HCT116 (cell line): ENCODE data around the gene PINK1. TPM values are rescaled to one million over a fixed set of nuclear protein-coding genes. Genes with fewer than 3 reads are reported as not detected.

Source experiments
- ATAC-seq: fragments of 200-7000 bp; cut with Tn5 transposase; 2 replicates; pipeline ENCODE4 v1.9.1; 2020; ENCODE audit warnings: mild to moderate bottlenecking, moderate library complexity
- BruUV-seq: library from RNA; stranded (reverse); fragments of 400-500 nt; replicated peaks from 2 replicates; lab custom pipeline; 2021; lab: Mats Ljungman, UMichigan
- CTCF ChIA-PET: fragments of 300-600 bp; sonication (Branson Sonifier 250); formaldehyde crosslinking; loops from one replicate; lab custom pipeline; 2021; ENCODE audit warnings: antibody characterized with exemption; lab: Charles Lee
- POLR2A ChIA-PET: fragments of 300-600, 350-600 bp; sonication (Branson Sonifier 250); formaldehyde crosslinking; loops from one replicate; lab custom pipeline; 2021; ENCODE audit warnings: antibody characterized with exemption; lab: Charles Lee
- RAD21 ChIA-PET, 2 experiments: fragments of 300-600 bp; sonication (Branson Sonifier 250); formaldehyde crosslinking; loops; one replicate each; lab custom pipeline; 2023; ENCODE audit warnings: low total read pairs in 2 of 2; ENCODE audit not compliant: uncharacterized antibody in 2 of 2, unreplicated experiment in 2 of 2, low non-redundant PET in 1 of 2; lab: Charles Lee
- DNase-seq: peaks from one replicate; pipeline ENCODE4 v3.0.0-alpha.2; 2010; ENCODE audit warnings: low read depth, low spot score
- H2AFZ ChIP-seq: fragments of 200-600 bp; shearing (Covaris generic), sonication (generic); 2 replicates; pipeline ENCODE4 v1.6.1; 2017; ENCODE audit warnings: low read depth, mixed run types, mixed read lengths, antibody characterized with exemption, low read length; ENCODE audit not compliant: poor library complexity, severe bottlenecking
- H3K27ac ChIP-seq: 2 replicates; pipeline ENCODE4 v1.5.1; 2012; ENCODE audit warnings: low read depth, low read length
- H3K27me3 ChIP-seq: fragments of 200-600 bp; sonication (generic); 2 replicates; pipeline ENCODE4 v1.6.1; 2016; ENCODE audit warnings: mixed run types, low read length, mixed read lengths; ENCODE audit not compliant: insufficient read depth
- H3K36me3 ChIP-seq, 2 experiments: fragments of 200-500 bp in 1 of 2; fragments of 200-600 bp in 1 of 2; sonication (Bioruptor generic) in 1 of 2; sonication (generic) in 1 of 2; 2 replicates each; pipeline versions ENCODE4 v1.5.1 to v1.6.1; 2014 to 2016; ENCODE audit warnings: low read length in 2 of 2, inconsistent platforms in 1 of 2, mixed read lengths in 1 of 2, mixed run types in 1 of 2; ENCODE audit not compliant: insufficient read depth in 2 of 2, control insufficient read depth in 1 of 2
- H3K4me1 ChIP-seq, 2 experiments: fragments of 200-600 bp in 1 of 2; sonication (generic) in 1 of 2; 2 replicates each; pipeline versions ENCODE4 v1.5.1 to v1.6.1; 2012 to 2017; ENCODE audit warnings: low read length in 2 of 2, inconsistent platforms in 1 of 2, mild to moderate bottlenecking in 1 of 2, mixed read lengths in 1 of 2, mixed run types in 1 of 2, moderate library complexity in 1 of 2; ENCODE audit not compliant: insufficient read depth in 2 of 2, control insufficient read depth in 1 of 2
- H3K4me2 ChIP-seq: fragments of 200-600 bp; sonication (generic); 2 replicates; pipeline ENCODE4 v1.6.1; 2017; ENCODE audit warnings: mixed run types, low read length, mixed read lengths
- H3K4me3 ChIP-seq, 2 experiments: fragments of 200-600 bp in 1 of 2; sonication (generic) in 1 of 2; replicated peaks in 1 of 2; 2 replicates each; pipeline ENCODE4 v1.5.1; 2011 to 2016; ENCODE audit warnings: low read length in 2 of 2, control low read depth in 1 of 2, low read depth in 1 of 2, mild to moderate bottlenecking in 1 of 2, mixed read lengths in 1 of 2, mixed run types in 1 of 2
- H3K79me2 ChIP-seq: fragments of 200-600 bp; sonication (generic); 2 replicates; pipeline ENCODE4 v1.6.1; 2017; ENCODE audit warnings: mild to moderate bottlenecking, mixed run types, low read length, moderate library complexity, mixed read lengths; ENCODE audit not compliant: insufficient read depth
- H3K9ac ChIP-seq: fragments of 200-600 bp; sonication (generic); 2 replicates; pipeline ENCODE4 v1.6.1; 2016; ENCODE audit warnings: low read length, mixed read lengths
- H3K9me2 ChIP-seq: fragments of 200-600 bp; sonication (generic), shearing (Covaris generic); 2 replicates; pipeline ENCODE4 v1.6.1; 2017; ENCODE audit warnings: mixed run types, mild to moderate bottlenecking, moderate library complexity; ENCODE audit not compliant: insufficient read depth
- H3K9me3 ChIP-seq, 2 experiments: fragments of 200-500 bp in 1 of 2; fragments of 200-600 bp in 1 of 2; sonication (Bioruptor generic) in 1 of 2; sonication (generic) in 1 of 2; 2 replicates each; pipeline ENCODE4 v1.6.1; 2014 to 2017; ENCODE audit warnings: low read length in 2 of 2, mixed read lengths in 2 of 2, inconsistent platforms in 1 of 2, low read depth in 1 of 2, mild to moderate bottlenecking in 1 of 2, mixed run types in 1 of 2, moderate library complexity in 1 of 2; ENCODE audit not compliant: control insufficient read depth in 1 of 2, insufficient read depth in 1 of 2
- H4K20me1 ChIP-seq: fragments of 200-600 bp; sonication (generic), shearing (Covaris generic); 2 replicates; pipeline ENCODE4 v1.6.1; 2017; ENCODE audit warnings: mixed run types, mild to moderate bottlenecking, moderate library complexity; ENCODE audit not compliant: insufficient read depth
- CBX3 ChIP-seq: IDR thresholded peaks from 2 replicates; pipeline ENCODE4 v1.6.1; 2012; ENCODE audit warnings: low read depth
- EGR1 ChIP-seq: IDR thresholded peaks from 2 replicates; pipeline ENCODE4 v1.6.1; 2012; ENCODE audit warnings: low read depth
- ELF1 ChIP-seq: IDR thresholded peaks from 2 replicates; pipeline ENCODE4 v1.6.1; 2012; ENCODE audit warnings: low read depth, borderline replicate concordance
- EZH2phosphoT487 ChIP-seq: fragments of 200-600 bp; IDR thresholded peaks from 2 replicates; pipeline ENCODE4 v1.6.1; 2018; ENCODE audit warnings: antibody characterized with exemption, borderline replicate concordance
- FOSL1 ChIP-seq: IDR thresholded peaks from 2 replicates; pipeline ENCODE4 v1.6.1; 2012; ENCODE audit warnings: low read depth
- POLR2A ChIP-seq: IDR thresholded peaks from 2 replicates; pipeline ENCODE4 v1.7.0; 2011; ENCODE audit warnings: borderline replicate concordance; ENCODE audit not compliant: insufficient read depth, insufficient read length; ENCODE audit errors: extremely low read depth
- POLR2AphosphoS5 ChIP-seq: IDR thresholded peaks from 2 replicates; pipeline ENCODE4 v1.6.1; 2011; ENCODE audit warnings: mild to moderate bottlenecking, low read depth, low read length, moderate library complexity
- RAD21 ChIP-seq: IDR thresholded peaks from 2 replicates; pipeline ENCODE4 v1.6.1; 2012; ENCODE audit warnings: low read depth, mild to moderate bottlenecking
- SIN3A ChIP-seq: IDR thresholded peaks from 2 replicates; pipeline ENCODE4 v1.6.1; 2012; ENCODE audit warnings: low read depth
- SP1 ChIP-seq: IDR thresholded peaks from 2 replicates; pipeline ENCODE4 v1.6.1; 2012; ENCODE audit warnings: low read depth
- SRF ChIP-seq: IDR thresholded peaks from 2 replicates; pipeline ENCODE4 v1.6.1; 2012; ENCODE audit warnings: low read depth
- TCF7L2 ChIP-seq: IDR thresholded peaks from 2 replicates; pipeline ENCODE4 v1.7.0; 2011; ENCODE audit warnings: borderline replicate concordance, inconsistent platforms; ENCODE audit not compliant: insufficient read depth, insufficient read length; ENCODE audit errors: extremely low read depth
- YY1 ChIP-seq: IDR thresholded peaks from 2 replicates; pipeline ENCODE4 v1.6.1; 2011; ENCODE audit warnings: low read length, low read depth, moderate library complexity, mild to moderate bottlenecking; ENCODE audit not compliant: insufficient replicate concordance; ENCODE audit errors: extremely low read depth
- ZFX ChIP-seq: fragments of 450-650 bp; IDR thresholded peaks from 2 replicates; pipeline ENCODE4 v1.6.1; 2017
- intact Hi-C: fragments of 100-400 bp; cut with micrococcal nuclease; formaldehyde crosslinking; loops from 2 replicates; pipeline ENCODE4 v1.10.0; 2022
- total RNA-seq: library from RNA; stranded (reverse); gene quantifications from one replicate; pipeline ENCODE4 v1.2.1, GENCODE V29; 2021; ENCODE audit not compliant: unreplicated experiment
- TF ChIP-seq, protein P1 (sequence below), 3 experiments: fragments of 200-600 bp in 1 of 3; sonication (generic) in 1 of 3; IDR thresholded peaks in 2 of 3; conservative IDR thresholded peaks in 1 of 3; 2 replicates each; pipeline ENCODE4 v1.5.1; 2012 to 2017; ENCODE audit warnings: low read depth in 2 of 3, low read length in 2 of 3, antibody characterized with exemption in 1 of 3, borderline replicate concordance in 1 of 3, control low read depth in 1 of 3, mild to moderate bottlenecking in 1 of 3, mixed read lengths in 1 of 3, mixed run types in 1 of 3, moderate library complexity in 1 of 3; ENCODE audit not compliant: insufficient read depth in 1 of 3
- TF ChIP-seq, protein P2 (sequence below): IDR thresholded peaks from 2 replicates; pipeline ENCODE4 v1.6.1; 2012

Gene PINK1
- total RNA-seq, 1 experiment from 2014 or later = 29.4 TPM

DNA sequence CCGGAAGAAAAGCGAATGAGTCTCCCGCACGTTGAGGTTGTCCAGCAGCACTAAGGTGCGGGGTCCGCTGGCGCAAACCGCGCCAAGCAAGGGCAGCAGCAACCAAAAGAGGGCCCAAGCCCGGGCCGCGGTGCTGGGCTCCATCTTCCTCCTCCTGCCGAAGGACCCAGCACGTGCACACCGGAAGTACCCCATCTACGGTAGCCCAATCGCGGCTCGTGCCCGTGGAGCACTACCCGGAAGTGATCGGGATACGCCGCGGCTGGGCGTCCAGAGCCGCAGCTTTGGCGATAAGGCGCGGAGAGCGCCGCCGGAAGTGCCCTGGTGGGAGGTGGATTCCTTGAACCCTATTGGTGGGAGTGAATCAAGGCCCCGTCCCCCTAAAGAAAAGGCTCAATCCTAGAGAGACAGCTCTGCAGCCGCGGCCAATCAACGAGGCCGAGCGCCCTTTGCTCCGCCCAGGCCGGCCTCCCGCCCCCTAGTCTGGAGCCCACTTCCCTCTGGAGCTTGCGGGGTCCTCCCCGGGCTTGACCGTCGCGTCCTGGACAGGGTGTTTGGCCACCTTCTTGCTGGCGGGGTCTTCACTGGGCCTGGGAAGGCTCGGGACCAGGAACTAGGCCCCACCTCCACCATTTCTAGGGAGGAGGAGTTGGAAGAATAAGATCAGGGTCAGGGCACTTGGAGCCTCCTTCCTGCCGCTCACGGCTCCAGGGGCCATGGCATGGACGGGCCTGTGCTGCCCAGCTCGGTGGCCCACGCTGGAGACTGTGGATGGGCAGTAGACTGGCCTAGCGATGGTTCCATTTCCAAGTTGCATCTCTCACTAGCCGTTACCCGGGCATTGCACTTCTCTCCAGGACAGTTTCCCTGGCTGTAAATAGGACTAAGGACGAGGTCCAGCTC lies 28.2 kb downstream of the PINK1 start, which contains the start of gene DDOST:
Gene DDOST (minus strand): TSS at position 163 of the 903 bp plus-strand sequence. CDS start 19 bp downstream, at position 144.
- CTCF ChIA-PET = interaction anchor here (0.6 to 2.7 kb wide), 5 partner anchors 15 to 88 kb away, joined by 3 to 16 read pairs (median 4); partner anchors contain the start of gene PINK1
- no peaks in the 10 kb centered on the region for H3K27me3 ChIP-seq

More for the DNA sequence above, 28.2 kb downstream of the PINK1 start, which contains the start of gene DDOST:
- peaks cover 12 to 21% of the 10 kb centered on the region in 2 experiments for H3K4me1 ChIP-seq
- H3K4me2 ChIP-seq = peak within 1 kb of the TSS; percentile 82
- peak; percentile 96 for ATAC-seq
- DNase-seq = peak; percentile 97
- peaks cover 23% of the 10 kb centered on the region in 2 experiments for H3K36me3 ChIP-seq
- no peaks in the 10 kb centered on the region for H3K9me3 ChIP-seq
- BruUV-seq = TSS peak; percentile 93
- RAD21 ChIA-PET = interaction anchor here in 1 of 2 experiments (2.1 kb wide), 1 partner anchor 86 kb away, joined by 5 read pairs; no protein-coding TSS in a partner anchor
- peak; percentile 57 for TF ChIP-seq SIN3A
- TF ChIP-seq, protein P1, sequence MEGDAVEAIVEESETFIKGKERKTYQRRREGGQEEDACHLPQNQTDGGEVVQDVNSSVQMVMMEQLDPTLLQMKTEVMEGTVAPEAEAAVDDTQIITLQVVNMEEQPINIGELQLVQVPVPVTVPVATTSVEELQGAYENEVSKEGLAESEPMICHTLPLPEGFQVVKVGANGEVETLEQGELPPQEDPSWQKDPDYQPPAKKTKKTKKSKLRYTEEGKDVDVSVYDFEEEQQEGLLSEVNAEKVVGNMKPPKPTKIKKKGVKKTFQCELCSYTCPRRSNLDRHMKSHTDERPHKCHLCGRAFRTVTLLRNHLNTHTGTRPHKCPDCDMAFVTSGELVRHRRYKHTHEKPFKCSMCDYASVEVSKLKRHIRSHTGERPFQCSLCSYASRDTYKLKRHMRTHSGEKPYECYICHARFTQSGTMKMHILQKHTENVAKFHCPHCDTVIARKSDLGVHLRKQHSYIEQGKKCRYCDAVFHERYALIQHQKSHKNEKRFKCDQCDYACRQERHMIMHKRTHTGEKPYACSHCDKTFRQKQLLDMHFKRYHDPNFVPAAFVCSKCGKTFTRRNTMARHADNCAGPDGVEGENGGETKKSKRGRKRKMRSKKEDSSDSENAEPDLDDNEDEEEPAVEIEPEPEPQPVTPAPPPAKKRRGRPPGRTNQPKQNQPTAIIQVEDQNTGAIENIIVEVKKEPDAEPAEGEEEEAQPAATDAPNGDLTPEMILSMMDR (IDR thresholded peaks at IDR 0.05 in 2 of 3, conservative IDR thresholded peaks at IDR 0.05 in 1 of 3; ENCODE audit: borderline replicate concordance in 1 of 3, insufficient read depth in 1 of 3, low read depth in 2 of 3, low read length in 2 of 3) = peak in 2 of 3 experiments; percentile 36 to 53; a peak in 4 of 6 replicates
- TF ChIP-seq, protein P2, sequence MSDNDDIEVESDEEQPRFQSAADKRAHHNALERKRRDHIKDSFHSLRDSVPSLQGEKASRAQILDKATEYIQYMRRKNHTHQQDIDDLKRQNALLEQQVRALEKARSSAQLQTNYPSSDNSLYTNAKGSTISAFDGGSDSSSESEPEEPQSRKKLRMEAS = peak; percentile 88
- TF ChIP-seq FOSL1 = no peak
- no peak for TF ChIP-seq RAD21
- TF ChIP-seq YY1 = peak; percentile 83
- TF ChIP-seq POLR2A = peak; percentile 45
- TF ChIP-seq POLR2AphosphoS5 = peak; percentile 85
- no peak for TF ChIP-seq CBX3
- no peak for TF ChIP-seq EZH2phosphoT487
- peak; percentile 39 for TF ChIP-seq ZFX
- peak; percentile 25 for TF ChIP-seq TCF7L2
- TF ChIP-seq SP1 = peak; percentile 97
- peak; percentile 94; the same call in 1 of the 2 replicates for TF ChIP-seq ELF1
- peak; percentile 90 for TF ChIP-seq SRF
- TF ChIP-seq EGR1 = peak; percentile 64
- TF ChIP-seq, all 23 proteins: peak for 12
- no peaks in the 10 kb centered on the region for H3K9me2 ChIP-seq
- H3K9ac ChIP-seq = peak within 1 kb of the TSS; percentile 81
- H3K4me3 ChIP-seq = peak within 1 kb of the TSS; percentile 90 to 100
- intact Hi-C loops = no loop called here
- H3K79me2 ChIP-seq = peaks cover 48% of the 10 kb centered on the region
- POLR2A ChIA-PET = interaction anchor here (1.0 kb wide), 2 partner anchors 138 to 166 kb away, joined by 3 to 4 read pairs; no protein-coding TSS in a partner anchor
- peak within 1 kb of the TSS; percentile 68 for H3K27ac ChIP-seq
- H4K20me1 ChIP-seq = no peaks in the 10 kb centered on the region
- H2AFZ ChIP-seq = no peak within 1 kb of the TSS
